GM23248 (cell line): Measurements from ENCODE around the gene ITGB2. TPM values are rescaled to one million over a fixed set of nuclear protein-coding genes. Genes with fewer than 3 reads are reported as not detected.

ENCODE experiments used
- DNase-seq: peaks from one replicate; pipeline ENCODE4 v3.0.0-alpha.2; 2015
- H2AFZ ChIP-seq: fragments of 200-600 bp; sonication (generic); 2 replicates; pipeline ENCODE4 v1.6.1; 2016; ENCODE audit warnings: antibody characterized with exemption
- H3F3A ChIP-seq: fragments of 200-600 bp; sonication (generic); 2 replicates; pipeline ENCODE4 v1.6.1; 2016; ENCODE audit warnings: mild to moderate bottlenecking, antibody characterized with exemption, mixed run types; ENCODE audit not compliant: insufficient read depth
- H3K27ac ChIP-seq: fragments of 200-600 bp; sonication (generic); 2 replicates; pipeline ENCODE4 v1.5.1; 2016; ENCODE audit warnings: mild to moderate bottlenecking
- H3K27me3 ChIP-seq: fragments of 200-600 bp; sonication (generic); replicated peaks from 2 replicates; pipeline ENCODE4 v1.6.1; 2016; ENCODE audit warnings: mild to moderate bottlenecking; ENCODE audit not compliant: insufficient read depth
- H3K36me3 ChIP-seq: fragments of 200-600 bp; sonication (generic); 2 replicates; pipeline ENCODE4 v1.6.1; 2016; ENCODE audit warnings: low read depth, mild to moderate bottlenecking
- H3K4me1 ChIP-seq: fragments of 200-600 bp; sonication (generic); 2 replicates; pipeline ENCODE4 v1.6.1; 2016; ENCODE audit warnings: mild to moderate bottlenecking; ENCODE audit not compliant: insufficient read depth
- H3K4me2 ChIP-seq: fragments of 200-600 bp; sonication (generic); one replicate; pipeline ENCODE4 v1.6.1; 2016; ENCODE audit warnings: mild to moderate bottlenecking; ENCODE audit not compliant: unreplicated experiment
- H3K4me3 ChIP-seq: fragments of 200-600 bp; sonication (generic); 2 replicates; pipeline ENCODE4 v1.5.1; 2016; ENCODE audit warnings: mild to moderate bottlenecking
- H3K79me2 ChIP-seq: fragments of 200-600 bp; sonication (generic); 2 replicates; pipeline ENCODE4 v1.6.1; 2016; ENCODE audit warnings: mild to moderate bottlenecking; ENCODE audit not compliant: insufficient read depth
- H3K9ac ChIP-seq: fragments of 200-600 bp; sonication (generic); 2 replicates; pipeline ENCODE4 v1.6.1; 2016; ENCODE audit warnings: mild to moderate bottlenecking
- H3K9me2 ChIP-seq: fragments of 200-600 bp; sonication (generic); 2 replicates; pipeline ENCODE4 v1.6.1; 2016; ENCODE audit warnings: mixed run types, mild to moderate bottlenecking, moderate library complexity; ENCODE audit not compliant: insufficient read depth
- H3K9me3 ChIP-seq: fragments of 200-600 bp; sonication (generic); one replicate; pipeline ENCODE4 v1.6.1; 2017; ENCODE audit warnings: low read depth
- H4K20me1 ChIP-seq: fragments of 200-600 bp; sonication (generic); 2 replicates; pipeline ENCODE4 v1.6.0; 2016; ENCODE audit not compliant: insufficient read depth
- EZH2 ChIP-seq: fragments of 200-600 bp; sonication (generic); IDR thresholded peaks from 2 replicates; pipeline ENCODE4 v1.6.1; 2018; ENCODE audit warnings: antibody characterized with exemption, mild to moderate bottlenecking; ENCODE audit not compliant: insufficient read depth, poor library complexity, severe bottlenecking
- EZH2phosphoT487 ChIP-seq: fragments of 200-600 bp; sonication (generic); IDR thresholded peaks from 2 replicates; pipeline ENCODE4 v1.6.1; 2018; ENCODE audit warnings: antibody characterized with exemption, moderate library complexity, mild to moderate bottlenecking, low read depth; ENCODE audit not compliant: insufficient read depth
- WGBS, 2 experiments: methylation state at CpG; one replicate each; pipeline ENCODE4 v1.1.6; 2015 to 2017; ENCODE audit warnings: low lambda C conversion rate in 2 of 2, low coverage in 1 of 2; ENCODE audit errors: missing lambda C conversion rate in 2 of 2; 5-methylcytosine and 5-hydroxymethylcytosine counted together
- in situ Hi-C: fragments of 300-500 bp; cut with MboI; formaldehyde crosslinking; loops from 2 replicates; pipeline ENCODE4 v1.15.0; 2020
- polyA plus RNA-seq: library from polyadenylated mRNA; unstranded; fragments of >200 nt; fragmentation: Nextera tagmentation; extraction: Ambion mirVana; gene quantifications from 2 replicates; pipeline ENCODE4 v1.2.1, GENCODE V29; 2016
- total RNA-seq: library from RNA; depleted of rRNA; stranded (reverse); fragments of >200 nt; shearing (Covaris generic); gene quantifications from 2 replicates; pipeline ENCODE4 v1.2.3, GENCODE V29; 2014

ITGB2 gene
- total and polyA plus RNA-seq, 2 experiments from 2014 or later = 1.3 to 2.2 TPM

- in situ Hi-C loops = loop anchor here (5.0 to 25.0 kb wide), 2 partner anchors 185 to 435 kb away; no protein-coding TSS in a partner anchor
- H3K36me3 ChIP-seq = no peaks in the 10 kb centered on the region
- H3K79me2 ChIP-seq = peaks cover 76% of the 10 kb centered on the region
- no peaks in the 10 kb centered on the region for H3K9me3 ChIP-seq
- TF ChIP-seq EZH2phosphoT487 = no peak
- no peak for TF ChIP-seq EZH2
- peak overlapping the region; percentile 21; the same call in 1 of the 2 replicates for H3K9ac ChIP-seq
- no peak overlapping the region for H3K4me3 ChIP-seq
- no peak overlapping the region for H3K27ac ChIP-seq
- no peak overlapping the region for H2AFZ ChIP-seq
- no peaks in the 10 kb centered on the region for H3K4me1 ChIP-seq
- H3K4me2 ChIP-seq = no peak overlapping the region
- H3F3A ChIP-seq = no peaks in the 10 kb centered on the region
- 73 to 76% methylated on average over 20 to 22 of the region's 22 CpGs for WGBS, 2 experiments
- H3K27me3 ChIP-seq = no peaks in the 10 kb centered on the region
- DNase-seq = peak; percentile 58
- H4K20me1 ChIP-seq = no peaks in the 10 kb centered on the region
- no peaks in the 10 kb centered on the region for H3K9me2 ChIP-seq
Measured at GRCh38 chr21:44947111-44947929, 26.6 kb upstream of the ITGB2 start.

DNA sequence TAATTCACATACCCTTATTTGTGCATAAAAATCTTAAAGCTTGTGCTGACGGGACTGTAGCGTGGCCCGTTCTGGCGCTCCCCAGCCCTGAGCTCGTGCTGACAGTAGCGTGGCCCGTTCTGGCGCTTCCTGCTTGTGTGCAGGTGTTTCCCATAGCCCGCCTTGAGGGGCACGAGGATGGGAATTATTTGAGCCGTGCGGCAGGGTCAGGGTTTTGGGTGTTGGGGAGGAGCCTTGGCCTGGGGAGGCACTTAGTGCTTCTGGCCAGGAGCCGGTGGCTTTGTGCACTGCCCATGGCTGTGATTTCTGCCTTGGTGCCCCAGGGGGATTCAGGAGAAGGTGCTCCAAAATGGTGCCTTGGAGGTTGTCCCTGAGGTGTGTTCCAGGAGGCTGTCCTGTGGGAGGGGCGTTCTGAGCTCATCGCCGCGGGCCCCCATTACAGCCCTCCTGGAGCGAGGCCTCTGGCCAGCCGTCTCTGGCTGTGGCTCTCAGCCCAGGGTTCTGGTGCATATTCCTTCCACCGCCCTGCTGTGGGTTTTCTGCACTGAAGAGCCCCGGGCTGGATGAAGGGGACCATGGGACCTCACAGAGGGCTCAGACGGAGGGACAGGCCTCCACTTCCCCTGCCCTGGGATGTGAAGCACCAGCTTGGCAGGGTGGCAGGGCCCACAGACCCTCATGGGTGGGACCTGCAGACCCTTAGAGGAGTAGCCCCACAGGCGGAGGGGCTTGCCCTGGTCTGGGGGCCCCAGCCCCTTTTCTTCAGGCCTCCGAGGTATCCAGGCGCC lies 25.7 kb upstream of the ITGB2 start:
- no peak overlapping the region for H2AFZ ChIP-seq
- H3K9me3 ChIP-seq = no peaks in the 10 kb centered on the region
- TF ChIP-seq EZH2 = no peak
- no peak for TF ChIP-seq EZH2phosphoT487
- peak overlapping the region; percentile 21; the same call in 1 of the 2 replicates for H3K9ac ChIP-seq
- H3K27me3 ChIP-seq = no peaks in the 10 kb centered on the region
- H3K4me1 ChIP-seq = peaks cover 3% of the 10 kb centered on the region
- DNase-seq = no peak
- H3F3A ChIP-seq = no peaks in the 10 kb centered on the region
- in situ Hi-C loops = loop anchor here (5.0 to 25.0 kb wide), 2 partner anchors 186 to 434 kb away; no protein-coding TSS in a partner anchor
- no peak overlapping the region for H3K27ac ChIP-seq
- 95% methylated on average over 22 to 25 of the region's 25 CpGs for WGBS, 2 experiments
- H3K9me2 ChIP-seq = no peaks in the 10 kb centered on the region
- H3K36me3 ChIP-seq = no peaks in the 10 kb centered on the region
- peaks cover 81% of the 10 kb centered on the region for H3K79me2 ChIP-seq
- no peak overlapping the region for H3K4me3 ChIP-seq
- H3K4me2 ChIP-seq = no peak overlapping the region
- H4K20me1 ChIP-seq = no peaks in the 10 kb centered on the region

DNA sequence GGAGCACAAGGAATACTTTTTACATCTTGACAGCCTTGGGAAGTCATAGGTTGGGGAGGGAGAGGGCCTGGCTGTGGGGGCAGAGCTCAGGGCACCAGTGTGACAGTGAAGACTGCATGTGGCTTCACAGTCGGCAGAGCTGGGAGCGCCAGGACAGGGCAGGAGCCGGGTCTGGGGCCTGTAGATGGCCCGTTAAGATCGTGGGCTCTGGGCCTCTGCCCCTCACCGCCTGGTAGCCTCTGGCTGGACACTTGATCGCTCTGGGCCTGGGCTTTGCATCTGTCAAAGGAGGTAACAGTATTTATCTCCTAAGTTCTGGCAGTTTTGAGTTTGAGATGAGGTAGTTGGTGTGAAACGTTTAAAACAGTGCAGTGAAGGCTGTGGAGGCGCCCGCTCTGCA lies 23.9 kb upstream of the ITGB2 start:
- Histone ChIP-seq H3K36me3 (no peaks in the 10 kb centered on the region), H3K9me2 (no peaks in the 10 kb centered on the region), H3K4me2 (no peak overlapping the region), H4K20me1 (no peaks in the 10 kb centered on the region), H3K9me3 (no peaks in the 10 kb centered on the region), H3K4me3 (no peak overlapping the region), H3K4me1 (peaks cover 10% of the 10 kb centered on the region), H3K27ac (no peak overlapping the region), H3K9ac (no peak overlapping the region), H3K79me2 (peaks cover 82% of the 10 kb centered on the region), H2AFZ (no peak overlapping the region), H3K27me3 (no peaks in the 10 kb centered on the region), H3F3A (no peaks in the 10 kb centered on the region)
- DNase-seq = no peak
- 89 to 90% methylated on average over 10 of the region's 10 CpGs for WGBS, 2 experiments
- no peak for TF ChIP-seq EZH2phosphoT487
- no peak for TF ChIP-seq EZH2
- in situ Hi-C loops = loop anchor here (25.0 kb wide), 1 partner anchor 432 kb away; no protein-coding TSS in a partner anchor
